COLO668 (cell line): ENCODE results near the gene RALGAPB.

ENCODE experiments used
- DNase-seq: peaks from one replicate; lab custom pipeline; 2025; ENCODE audit not compliant: unreplicated experiment; lab: John Stamatoyannopoulos, UW

RALGAPB gene

GRCh38 chr20:38603286-38603685 is 130.6 kb downstream of the RALGAPB start:
- DNase-seq = no peak

- no peak for DNase-seq
Measured at GRCh38 chr20:38604873-38605303, 132.2 kb downstream of the RALGAPB start.

- DNase-seq = no peak
Measured at GRCh38 chr20:38607351-38607750, 134.7 kb downstream of the RALGAPB start.

GRCh38 chr20:38608188-38608587 is 135.5 kb downstream of the RALGAPB start:
- DNase-seq = no peak

DNA sequence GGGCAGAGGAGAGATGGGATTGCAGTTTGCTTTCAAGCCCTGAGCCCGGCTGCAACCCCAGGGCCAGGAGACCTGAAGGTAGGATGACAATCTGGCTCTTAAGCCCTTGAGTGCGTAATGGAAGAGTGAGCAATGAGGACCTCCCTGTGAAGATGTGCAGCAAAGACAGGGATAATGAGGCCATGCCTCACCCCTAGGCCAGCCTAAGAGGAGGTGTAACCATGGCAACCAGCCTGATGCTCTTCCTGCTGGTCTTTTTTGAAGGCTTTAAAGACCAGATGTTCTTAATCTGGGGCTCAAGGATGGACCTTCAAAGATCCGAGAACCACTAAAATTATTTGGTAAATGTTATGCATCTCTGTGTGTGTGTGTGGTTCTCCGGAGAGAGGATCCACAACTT is 137.2 kb downstream of the RALGAPB start:
- no peak for DNase-seq

- DNase-seq = no peak
Measured at GRCh38 chr20:38610521-38610920, 137.9 kb downstream of the RALGAPB start.

DNA sequence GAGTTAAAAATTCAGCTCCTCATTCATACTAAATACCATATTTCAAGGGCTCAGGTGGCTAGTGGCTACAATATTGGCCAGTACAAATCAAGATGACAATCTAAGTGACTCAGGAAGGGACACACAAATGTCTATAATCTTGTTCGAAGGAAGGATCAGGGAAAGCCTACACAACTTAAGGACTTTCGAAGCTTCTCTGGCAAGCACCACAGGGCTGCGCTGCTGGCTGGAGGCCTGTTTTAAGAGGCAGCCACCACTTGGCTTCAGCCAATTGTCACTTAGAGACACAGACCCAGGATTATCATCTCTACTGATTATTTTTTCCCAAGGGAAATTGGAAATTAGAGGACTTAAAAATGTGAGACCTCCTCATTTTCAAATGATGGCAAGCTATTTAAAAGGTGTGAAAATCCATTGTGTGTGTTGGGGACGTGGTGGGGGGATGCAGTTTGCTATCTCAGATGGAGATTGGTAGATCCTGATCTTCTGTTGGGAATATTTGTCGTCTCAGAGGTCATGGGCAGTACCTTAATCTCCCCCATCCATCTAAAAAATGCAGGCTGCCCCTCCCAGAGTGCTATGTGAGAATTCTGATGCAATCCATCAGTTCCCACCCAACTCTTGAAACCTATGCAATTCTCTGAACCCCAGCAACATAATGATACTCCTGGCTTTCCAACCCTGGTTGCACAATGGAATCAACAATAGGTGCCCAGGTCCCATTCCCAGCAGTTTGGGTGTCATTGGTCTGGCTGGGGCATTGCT is 140.3 kb downstream of the RALGAPB start:
- no peak for DNase-seq

- no peak for DNase-seq
Measured at GRCh38 chr20:38615283-38615682, 142.6 kb downstream of the RALGAPB start.

DNA sequence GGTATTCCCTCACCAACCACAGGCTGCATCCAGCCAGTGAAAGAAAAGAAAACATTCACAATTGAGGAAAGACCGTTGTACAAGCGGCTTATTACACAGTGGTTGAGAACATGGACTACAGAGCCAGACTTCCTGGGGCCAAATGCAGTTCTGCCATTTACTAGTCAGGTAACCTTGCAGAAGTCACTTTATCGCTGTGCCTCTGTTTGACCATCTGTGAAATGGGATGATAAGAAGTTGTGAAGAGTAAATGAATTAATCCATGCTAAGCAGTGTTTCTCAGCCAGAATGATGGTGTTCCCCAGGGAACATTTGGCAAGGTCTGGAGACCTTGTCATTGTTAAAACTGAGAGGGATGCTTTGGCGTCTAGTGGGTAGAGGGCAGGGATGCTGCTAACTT is 143.8 kb downstream of the RALGAPB start:
- DNase-seq = no peak

DNA sequence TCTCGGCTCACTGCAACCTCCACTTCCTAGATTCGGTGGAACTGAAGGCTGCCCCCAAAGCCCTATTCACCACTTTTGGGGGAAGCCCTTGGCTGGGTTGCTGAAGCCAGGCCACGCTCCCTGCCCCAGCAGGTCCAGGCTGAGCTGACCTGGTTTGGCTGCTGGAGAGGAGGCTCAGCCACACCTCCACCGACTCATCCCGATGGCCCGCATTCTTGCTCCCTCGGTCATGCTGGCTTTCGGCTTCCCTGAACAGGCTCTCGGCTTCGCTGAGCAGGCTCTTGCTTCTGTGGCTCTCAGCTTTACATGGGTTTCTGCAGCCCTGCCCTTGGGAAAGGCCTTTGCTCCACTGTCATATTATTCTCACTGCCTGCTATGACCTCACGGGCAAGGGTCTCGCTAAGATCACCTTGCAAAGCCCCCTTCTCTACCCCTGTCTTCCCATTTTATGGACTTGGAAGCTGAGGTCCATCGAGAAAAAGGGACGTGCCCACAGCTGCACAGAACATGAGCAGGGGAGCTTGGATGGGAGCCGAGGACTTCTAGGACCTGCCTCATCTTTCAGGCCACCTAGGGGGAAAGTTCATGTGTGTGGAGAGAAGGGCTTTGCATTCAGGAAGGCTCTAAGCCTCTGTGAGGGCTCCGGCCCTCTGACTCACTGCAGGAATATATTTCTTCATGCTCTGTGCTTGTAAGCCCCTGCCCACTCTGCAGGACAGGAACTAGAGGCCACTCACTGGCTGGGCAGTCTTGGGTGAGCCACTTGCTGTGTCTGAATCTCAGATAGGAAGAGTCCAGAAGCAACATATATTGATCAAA is 144.6 kb downstream of the RALGAPB start:
- DNase-seq = no peak

DNA sequence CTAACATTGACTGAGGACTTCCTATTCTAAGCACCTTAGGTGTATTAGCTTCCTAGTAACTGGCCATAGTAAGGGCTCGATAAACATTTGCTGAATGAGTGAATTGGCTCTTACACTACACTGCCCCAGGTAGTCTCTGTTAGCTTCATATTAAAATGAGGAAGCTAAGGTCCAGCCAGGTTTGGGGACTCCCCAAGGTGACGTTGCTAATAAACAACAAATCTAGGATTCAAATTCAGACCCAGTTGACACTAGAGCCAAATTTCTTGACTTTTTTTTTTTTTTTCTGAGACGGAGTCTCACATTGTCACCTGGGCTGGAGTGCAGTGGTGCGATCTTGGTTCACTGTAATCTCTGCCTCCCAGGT is 145.2 kb downstream of the RALGAPB start:
- no peak for DNase-seq

DNA sequence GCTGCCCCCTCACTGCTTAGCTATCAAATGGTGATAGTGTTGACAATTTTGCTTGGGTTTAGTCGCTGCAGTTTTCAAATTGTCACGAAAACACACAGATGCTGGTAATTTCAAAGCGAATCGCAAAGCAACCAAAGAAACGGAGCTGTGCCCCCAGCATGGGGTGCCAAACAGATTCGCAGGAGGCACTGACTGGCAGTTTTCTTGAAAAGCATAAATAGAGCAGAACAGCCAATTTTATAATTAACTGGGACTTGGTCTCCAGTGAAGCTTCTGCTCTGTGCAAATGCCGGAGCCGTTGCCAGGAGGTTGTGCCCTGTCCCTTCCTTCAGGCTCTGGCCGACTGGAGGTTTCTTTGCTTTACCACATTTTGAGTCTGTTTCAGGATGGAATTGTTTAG is 147.8 kb downstream of the RALGAPB start:
- no peak for DNase-seq

GRCh38 chr20:38623061-38623460 is 150.4 kb downstream of the RALGAPB start:
- no peak for DNase-seq

- DNase-seq = no peak
Measured at GRCh38 chr20:38624084-38624483, 151.4 kb downstream of the RALGAPB start.

GRCh38 chr20:38625896-38626295 is 153.3 kb downstream of the RALGAPB start:
- no peak for DNase-seq

GRCh38 chr20:38626921-38627659 is 154.4 kb downstream of the RALGAPB start:
- no peak for DNase-seq
